Psoas muscle (tissue), 8 donors: ENCODE data around the gene APRT. TPM values are rescaled to one million over a fixed set of nuclear protein-coding genes. Genes with fewer than 3 reads are reported as not detected.

ENCODE experiments used
- ATAC-seq, 4 donors: fragments of 200-7000 bp; cut with Tn5 transposase; one replicate each; pipeline ENCODE4 v1.9.1; 2020; ENCODE audit warnings: moderate library complexity in 3 of 4, mild to moderate bottlenecking in 2 of 4
- DNase-seq, 2 donors: peaks; one replicate each; pipeline ENCODE4 v3.0.0-alpha.2; 2020
- H3K27ac ChIP-seq: fragments of 200-600 bp; one replicate; pipeline ENCODE4 v1.8.0; 2022
- H3K27me3 ChIP-seq, 3 donors: fragments of 200-600 bp in 1 of 3; one replicate each; pipeline versions ENCODE4 v1.6.1 to v1.8.0; 2013 to 2022; ENCODE audit warnings: low read length in 2 of 3, mild to moderate bottlenecking in 2 of 3, moderate library complexity in 1 of 3; ENCODE audit not compliant: insufficient read depth in 3 of 3
- H3K36me3 ChIP-seq, 2 donors: fragments of 200-600 bp in 1 of 2; one replicate each; pipeline versions ENCODE4 v1.6.1 to v1.8.0; 2013 to 2022; ENCODE audit warnings: low read depth in 1 of 2, mild to moderate bottlenecking in 1 of 2, moderate library complexity in 1 of 2; ENCODE audit not compliant: insufficient read depth in 1 of 2
- H3K4me1 ChIP-seq: fragments of 200-600 bp; one replicate; pipeline ENCODE4 v1.8.0; 2022
- H3K4me3 ChIP-seq: fragments of 200-600 bp; one replicate; pipeline ENCODE4 v1.8.0; 2022; ENCODE audit warnings: mild to moderate bottlenecking
- H3K9me3 ChIP-seq: fragments of 200-600 bp; one replicate; pipeline ENCODE4 v1.8.0; 2022
- CTCF ChIP-seq: fragments of 200-600 bp; IDR thresholded peaks from one replicate; pipeline ENCODE4 v1.8.0; 2022; ENCODE audit warnings: antibody characterized with exemption
- WGBS, 3 donors: extraction: QIAGEN DNeasy Blood & Tissue Kit; methylation state at CpG; one replicate each; pipeline versions ENCODE4 v1.1.6 to v1.1.7; 2013; 5-methylcytosine and 5-hydroxymethylcytosine counted together
- intact Hi-C, 2 donors: fragments of 100-400 bp; cut with DNase I; formaldehyde crosslinking; loops; one replicate each; pipeline versions ENCODE4 v1.11.0 to v1.14.2; 2022
- polyA plus RNA-seq, 3 donors: library from polyadenylated mRNA; stranded (reverse); fragments of 200-250 nt; gene quantifications; one replicate each; pipeline ENCODE4 v1.2.3, GENCODE V29; 2013
- total RNA-seq, 4 donors: library from RNA; stranded (reverse); fragmentation: NEBNext Ultra II Directional in 2 of 4; extraction: Animal tissue kit (Norgen Biotek cat#: 25700) in 2 of 4; gene quantifications; one replicate each; pipeline versions ENCODE4 v1.2.1 to v1.2.4, GENCODE V29; 2021 to 2023
- donor health status: healthy with polysubstance abuse.
- donor health status: DM: no; HTN: no; CAD: no; lungs with moderate emphysema.
- donor health status: Bipolar disorder and iron deficiency.
- donor health status: healthy.
- donor health status: DM: yes; HTN: yes; CAD: no.
- donor health status: DM: no; HTN: no; CAD: no.
- donor health status: DM: no; HTN: no; CAD: no.
- donor health status: DM: yes; HTN: yes; CAD: no.

The APRT gene
- total and polyA plus RNA-seq, 7 donors, result 32.8 to 165 (median 61.5) TPM

- Histone ChIP-seq H3K27ac (no peak overlapping the region), H3K27me3 (no peaks in the 10 kb centered on the region), H3K4me1 (no peaks in the 10 kb centered on the region), H3K4me3 (no peak overlapping the region), H3K36me3 (peaks cover 0 to 25% of the 10 kb centered on the region in 2 donors), H3K9me3 (no peaks in the 10 kb centered on the region)
- no peak for ATAC-seq
- TF ChIP-seq CTCF, result no peak
- WGBS, 3 donors, result 83 to 89% (median 86%) methylated on average over 24 of the region's 24 CpGs
- intact Hi-C loops, result no loop called here
- DNase-seq, result no peak
Measured at GRCh38 chr16:88839745-88840599, 28.2 kb upstream of the APRT start.

GRCh38 chr16:88839026-88839529, 27.4 kb upstream of the APRT start:
- no peaks in the 10 kb centered on the region for H3K9me3 ChIP-seq
- H3K4me3 ChIP-seq, result no peak overlapping the region
- H3K36me3 ChIP-seq, result peaks cover 0 to 28% of the 10 kb centered on the region in 2 donors
- H3K27ac ChIP-seq, result no peak overlapping the region
- DNase-seq (no peak), ATAC-seq (peak in 1 of 4 donors; percentile 8)
- TF ChIP-seq CTCF, result no peak
- no peaks in the 10 kb centered on the region for H3K4me1 ChIP-seq
- 87 to 92% (median 91%) methylated on average over 34 to 39 of the region's 39 CpGs for WGBS, 3 donors
- intact Hi-C loops, result no loop called here
- H3K27me3 ChIP-seq, result no peaks in the 10 kb centered on the region

GRCh38 chr16:88838566-88838965, 26.8 kb upstream of the APRT start:
- WGBS, 3 donors, result 80 to 88% (median 85%) methylated on average over 19 of the region's 19 CpGs
- TF ChIP-seq CTCF, result no peak
- no peak for DNase-seq
- H3K36me3 ChIP-seq, result peaks cover 0 to 28% of the 10 kb centered on the region in 2 donors
- intact Hi-C loops, result no loop called here
- no peaks in the 10 kb centered on the region for H3K4me1 ChIP-seq
- H3K27me3 ChIP-seq, result no peaks in the 10 kb centered on the region
- no peaks in the 10 kb centered on the region for H3K9me3 ChIP-seq
- H3K4me3 ChIP-seq, result no peak overlapping the region
- no peak for ATAC-seq
- no peak overlapping the region for H3K27ac ChIP-seq

GRCh38 chr16:88837806-88838205, 26.1 kb upstream of the APRT start:
- peaks cover 0 to 28% of the 10 kb centered on the region in 2 donors for H3K36me3 ChIP-seq
- DNase-seq, result no peak
- no peak for ATAC-seq
- WGBS, 3 donors, result 87 to 93% (median 92%) methylated on average over 20 of the region's 20 CpGs
- no peak for TF ChIP-seq CTCF
- no peak overlapping the region for H3K4me3 ChIP-seq
- H3K27ac ChIP-seq, result no peak overlapping the region
- H3K4me1 ChIP-seq, result no peaks in the 10 kb centered on the region
- H3K27me3 ChIP-seq, result no peaks in the 10 kb centered on the region
- H3K9me3 ChIP-seq, result no peaks in the 10 kb centered on the region
- intact Hi-C loops, result no loop called here
